ENCODE data around the gene RAB25.

The RAB25 gene

DNA sequence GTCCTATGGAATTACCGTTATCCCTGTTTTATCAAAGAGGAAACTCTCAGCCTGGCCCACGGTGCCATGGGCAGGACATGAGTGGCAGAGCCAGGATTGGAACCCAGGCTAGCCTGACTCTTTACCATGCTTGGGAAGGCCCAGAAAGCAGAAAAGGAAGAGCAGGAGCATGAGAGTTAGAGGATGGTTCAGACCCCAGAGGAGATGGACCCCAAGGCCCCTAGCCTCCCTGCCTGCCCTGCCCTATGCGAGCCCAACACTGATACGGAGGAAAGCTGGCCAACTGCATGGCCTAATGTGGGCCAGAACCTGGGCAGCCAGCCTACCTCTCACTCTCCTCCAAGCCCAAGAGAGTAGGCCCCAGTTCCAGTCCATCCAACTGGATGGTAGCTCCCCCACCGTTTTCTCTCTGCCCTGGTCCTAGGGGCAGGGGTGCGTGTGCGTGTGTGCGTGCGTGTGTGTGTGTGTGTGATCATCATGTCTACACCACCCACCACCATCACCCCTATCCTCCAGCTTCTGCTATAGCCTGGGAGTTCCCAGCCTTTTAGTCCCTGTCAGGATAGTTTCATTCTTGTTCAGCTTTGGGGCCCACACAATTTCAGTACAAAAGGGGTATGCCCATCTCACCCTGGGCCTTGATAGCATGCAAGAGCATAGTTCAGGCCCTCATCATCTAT lies 36.7 kb downstream of the RAB25 start:
- Histone ChIP-seq H3K4me1 (ENCODE audit: control insufficient read depth, insufficient read depth, low read length) (peaks cover 6% of the 10 kb centered on the region), H3K27me3 (ENCODE audit: control insufficient read depth, insufficient read depth, low read length) (no peaks in the 10 kb centered on the region), H3K9ac (ENCODE audit: low read depth, low read length) (no peak overlapping the region), H3K4me3 (ENCODE audit: low read depth, low read length) (no peak overlapping the region), H3K36me3 (ENCODE audit: control insufficient read depth, insufficient read depth, low read length) (no peaks in the 10 kb centered on the region), H3K9me3 (ENCODE audit: control insufficient read depth, insufficient read depth, low read length) (no peaks in the 10 kb centered on the region)

DNA sequence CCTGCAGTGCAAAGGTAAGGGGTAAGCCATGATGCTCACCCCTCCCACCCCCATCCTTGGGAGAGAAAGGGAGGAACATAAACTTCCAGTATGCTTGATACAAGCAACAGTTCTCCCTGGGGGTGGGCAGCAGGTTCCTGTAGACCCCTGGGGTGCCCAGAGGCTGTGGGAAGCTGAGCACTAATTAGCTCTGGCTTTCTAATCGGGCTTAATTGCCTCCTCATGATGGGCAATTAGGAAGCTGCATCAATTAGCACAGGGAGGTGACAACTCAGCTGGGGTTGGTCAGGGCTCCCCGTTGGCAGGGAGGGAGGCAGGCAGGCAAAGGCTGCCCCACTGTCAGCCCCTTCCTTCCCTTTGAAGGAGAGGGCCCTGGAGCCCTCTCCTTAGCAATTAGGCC lies 37.8 kb downstream of the RAB25 start:
- H3K4me1 ChIP-seq (ENCODE audit: control insufficient read depth, insufficient read depth, low read length) = peaks cover 6% of the 10 kb centered on the region
- H3K9ac ChIP-seq (ENCODE audit: low read depth, low read length) = no peak overlapping the region
- no peak overlapping the region for H3K4me3 ChIP-seq (ENCODE audit: low read depth, low read length)
- H3K27me3 ChIP-seq (ENCODE audit: control insufficient read depth, insufficient read depth, low read length) = no peaks in the 10 kb centered on the region
- H3K36me3 ChIP-seq (ENCODE audit: control insufficient read depth, insufficient read depth, low read length) = no peaks in the 10 kb centered on the region
- H3K9me3 ChIP-seq (ENCODE audit: control insufficient read depth, insufficient read depth, low read length) = no peaks in the 10 kb centered on the region

DNA sequence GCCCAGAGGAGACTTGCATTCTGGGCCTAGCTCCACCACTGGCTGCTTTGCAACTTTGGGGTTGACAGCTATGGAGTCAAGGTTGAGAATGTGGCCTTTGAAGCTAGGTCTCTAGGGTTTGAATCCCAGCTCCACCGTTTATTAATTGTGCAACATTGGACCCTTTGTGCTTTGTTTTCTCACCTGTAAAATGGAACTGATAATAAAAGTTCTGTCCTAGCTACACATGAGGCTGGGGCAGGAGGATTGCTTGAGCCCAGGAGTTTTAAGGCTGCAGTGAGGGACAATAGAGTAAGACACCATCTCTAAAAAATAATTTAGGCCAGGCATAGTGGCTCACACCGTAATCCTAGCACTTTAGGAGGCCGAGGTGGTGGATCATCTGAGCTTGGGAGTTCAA lies 38.3 kb downstream of the RAB25 start:
- Histone ChIP-seq H3K4me1 (ENCODE audit: control insufficient read depth, insufficient read depth, low read length) (peaks cover 8% of the 10 kb centered on the region), H3K27me3 (ENCODE audit: control insufficient read depth, insufficient read depth, low read length) (no peaks in the 10 kb centered on the region), H3K36me3 (ENCODE audit: control insufficient read depth, insufficient read depth, low read length) (no peaks in the 10 kb centered on the region), H3K9ac (ENCODE audit: low read depth, low read length) (no peak overlapping the region), H3K9me3 (ENCODE audit: control insufficient read depth, insufficient read depth, low read length) (no peaks in the 10 kb centered on the region), H3K4me3 (ENCODE audit: low read depth, low read length) (no peak overlapping the region)

DNA sequence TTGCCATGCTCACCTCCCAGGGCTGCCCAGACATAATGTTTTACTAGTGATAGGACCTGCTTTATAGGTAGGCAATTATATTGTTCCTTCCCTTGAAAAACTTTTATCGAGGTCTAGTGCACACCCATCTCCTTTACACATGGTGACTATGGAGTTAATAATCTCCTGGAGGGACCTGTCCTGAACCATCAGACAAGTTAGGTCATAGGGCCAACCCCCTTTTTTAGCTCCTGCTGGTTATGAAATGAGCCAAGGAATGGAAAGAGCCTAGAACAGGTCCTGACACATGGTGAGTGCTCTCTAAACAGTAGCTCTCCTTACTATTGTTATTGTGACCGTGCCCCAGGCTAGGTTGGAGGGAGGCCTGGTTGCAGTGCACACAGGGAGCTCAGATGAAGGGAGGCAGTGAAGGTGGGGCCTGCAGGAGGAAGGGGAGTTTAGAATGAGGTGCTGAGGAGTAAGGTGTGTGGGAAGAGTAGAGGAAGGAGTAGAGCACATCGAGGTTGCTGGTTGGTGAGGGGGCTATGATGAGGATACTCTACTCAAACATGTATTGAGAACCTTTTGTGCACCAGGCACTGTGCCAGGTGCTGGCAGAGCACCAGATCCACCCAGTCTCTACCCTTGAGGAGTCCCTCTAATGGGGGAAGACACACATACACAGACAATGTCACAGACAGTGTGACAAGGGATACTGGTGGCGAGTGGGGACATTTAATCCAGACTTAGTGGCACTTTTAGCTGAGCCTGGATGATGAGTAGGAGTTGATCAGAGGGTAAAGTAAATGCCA lies 39.4 kb downstream of the RAB25 start:
- Histone ChIP-seq H3K4me1 (ENCODE audit: control insufficient read depth, insufficient read depth, low read length) (peaks cover 16% of the 10 kb centered on the region), H3K9ac (ENCODE audit: low read depth, low read length) (no peak overlapping the region), H3K36me3 (ENCODE audit: control insufficient read depth, insufficient read depth, low read length) (no peaks in the 10 kb centered on the region), H3K27me3 (ENCODE audit: control insufficient read depth, insufficient read depth, low read length) (no peaks in the 10 kb centered on the region), H3K9me3 (ENCODE audit: control insufficient read depth, insufficient read depth, low read length) (no peaks in the 10 kb centered on the region), H3K4me3 (ENCODE audit: low read depth, low read length) (no peak overlapping the region)

DNA sequence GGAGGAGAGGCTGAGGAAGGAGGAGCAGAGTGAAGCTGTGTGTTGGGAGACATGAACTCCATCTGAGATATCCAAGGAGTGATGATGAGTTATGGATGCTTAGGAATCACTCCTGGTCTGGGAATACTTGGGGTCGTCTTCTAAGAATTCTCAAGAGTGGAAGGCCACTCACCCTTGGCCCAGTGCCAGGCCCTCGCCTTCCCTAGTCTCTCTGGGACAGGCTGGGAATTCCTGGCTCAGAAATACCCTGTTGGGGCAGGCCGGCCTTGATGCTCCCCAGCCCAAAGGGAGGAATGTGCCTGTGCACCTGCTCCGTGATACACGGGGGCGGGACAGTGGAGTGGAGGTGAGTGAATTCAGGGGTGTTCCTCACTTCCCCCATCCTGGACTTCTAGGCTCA lies 40.9 kb downstream of the RAB25 start:
- no peak overlapping the region for H3K9ac ChIP-seq (ENCODE audit: low read depth, low read length)
- peaks cover 18% of the 10 kb centered on the region for H3K4me1 ChIP-seq (ENCODE audit: control insufficient read depth, insufficient read depth, low read length)
- H3K9me3 ChIP-seq (ENCODE audit: control insufficient read depth, insufficient read depth, low read length) = no peaks in the 10 kb centered on the region
- no peaks in the 10 kb centered on the region for H3K27me3 ChIP-seq (ENCODE audit: control insufficient read depth, insufficient read depth, low read length)
- H3K4me3 ChIP-seq (ENCODE audit: low read depth, low read length) = no peak overlapping the region
- no peaks in the 10 kb centered on the region for H3K36me3 ChIP-seq (ENCODE audit: control insufficient read depth, insufficient read depth, low read length)

DNA sequence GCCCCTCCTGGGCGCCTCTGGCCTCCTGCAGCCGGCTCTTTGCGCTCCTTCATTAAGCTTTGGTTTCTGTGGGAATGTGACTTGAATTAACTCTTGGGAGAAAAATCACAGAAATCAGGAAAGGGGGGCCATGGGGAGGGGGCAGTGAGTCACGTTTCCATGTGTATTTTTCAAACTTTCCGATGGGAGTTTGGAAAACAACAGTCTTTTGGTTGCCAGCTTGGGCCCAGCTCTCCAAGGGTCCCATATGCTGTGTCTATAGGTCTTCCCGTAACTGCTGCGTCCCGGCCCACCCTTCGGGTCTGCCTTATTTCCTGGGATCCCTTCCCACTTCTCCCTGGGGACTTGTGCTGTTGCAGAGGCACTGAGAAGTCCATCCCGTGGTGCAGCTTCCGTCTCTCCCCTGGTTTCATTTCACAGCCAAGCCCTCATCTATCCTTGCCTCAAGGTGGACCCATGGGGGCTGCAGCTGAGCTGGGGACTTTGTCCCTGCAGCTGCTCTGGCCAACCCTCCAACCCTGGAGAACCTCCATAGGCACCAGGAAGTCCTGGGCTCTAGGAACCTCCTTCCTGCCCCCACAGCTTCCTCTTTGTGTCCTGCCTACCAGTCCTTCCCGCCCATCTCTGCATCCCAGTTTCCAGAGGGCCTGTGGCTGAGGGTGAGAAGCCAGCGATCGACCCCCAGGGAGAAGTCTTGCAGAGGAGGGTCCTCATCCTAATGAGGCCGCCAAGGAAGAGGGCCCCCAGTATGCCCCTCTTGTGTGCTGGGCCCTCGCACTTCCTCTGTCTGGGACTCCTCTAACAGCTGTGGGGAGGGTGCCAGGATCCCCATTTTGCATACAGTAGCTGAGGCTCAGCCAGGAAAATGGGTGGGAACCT lies 41.9 kb downstream of the RAB25 start:
- no peak overlapping the region for H3K4me3 ChIP-seq (ENCODE audit: low read depth, low read length)
- no peaks in the 10 kb centered on the region for H3K27me3 ChIP-seq (ENCODE audit: control insufficient read depth, insufficient read depth, low read length)
- no peaks in the 10 kb centered on the region for H3K36me3 ChIP-seq (ENCODE audit: control insufficient read depth, insufficient read depth, low read length)
- no peak overlapping the region for H3K9ac ChIP-seq (ENCODE audit: low read depth, low read length)
- peaks cover 20% of the 10 kb centered on the region for H3K4me1 ChIP-seq (ENCODE audit: control insufficient read depth, insufficient read depth, low read length)
- no peaks in the 10 kb centered on the region for H3K9me3 ChIP-seq (ENCODE audit: control insufficient read depth, insufficient read depth, low read length)

DNA sequence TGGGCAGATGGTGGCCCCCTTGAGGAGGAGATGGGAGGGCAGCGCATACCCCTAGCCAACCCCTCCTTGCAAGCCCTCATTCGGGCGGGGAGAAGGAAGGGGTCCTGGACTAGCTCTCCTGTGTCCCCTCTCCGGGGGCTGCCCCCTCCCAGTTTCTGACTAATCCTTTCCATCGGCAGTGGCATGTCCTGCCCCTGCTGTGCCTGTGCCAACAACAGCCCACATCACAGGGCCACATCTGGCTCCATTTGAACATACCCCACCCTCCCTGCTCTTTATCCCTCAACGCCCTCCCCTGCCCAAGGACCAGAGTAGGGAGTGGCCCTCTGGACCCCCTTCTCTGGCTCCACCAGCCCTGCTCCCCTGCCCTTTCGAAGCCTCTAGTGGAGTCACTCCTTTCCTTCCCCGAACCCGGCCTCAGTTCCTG lies 42.6 kb downstream of the RAB25 start:
- Histone ChIP-seq H3K9me3 (ENCODE audit: control insufficient read depth, insufficient read depth, low read length) (no peaks in the 10 kb centered on the region), H3K9ac (ENCODE audit: low read depth, low read length) (no peak overlapping the region), H3K4me1 (ENCODE audit: control insufficient read depth, insufficient read depth, low read length) (peaks cover 20% of the 10 kb centered on the region), H3K36me3 (ENCODE audit: control insufficient read depth, insufficient read depth, low read length) (no peaks in the 10 kb centered on the region), H3K27me3 (ENCODE audit: control insufficient read depth, insufficient read depth, low read length) (no peaks in the 10 kb centered on the region), H3K4me3 (ENCODE audit: low read depth, low read length) (no peak overlapping the region)

DNA sequence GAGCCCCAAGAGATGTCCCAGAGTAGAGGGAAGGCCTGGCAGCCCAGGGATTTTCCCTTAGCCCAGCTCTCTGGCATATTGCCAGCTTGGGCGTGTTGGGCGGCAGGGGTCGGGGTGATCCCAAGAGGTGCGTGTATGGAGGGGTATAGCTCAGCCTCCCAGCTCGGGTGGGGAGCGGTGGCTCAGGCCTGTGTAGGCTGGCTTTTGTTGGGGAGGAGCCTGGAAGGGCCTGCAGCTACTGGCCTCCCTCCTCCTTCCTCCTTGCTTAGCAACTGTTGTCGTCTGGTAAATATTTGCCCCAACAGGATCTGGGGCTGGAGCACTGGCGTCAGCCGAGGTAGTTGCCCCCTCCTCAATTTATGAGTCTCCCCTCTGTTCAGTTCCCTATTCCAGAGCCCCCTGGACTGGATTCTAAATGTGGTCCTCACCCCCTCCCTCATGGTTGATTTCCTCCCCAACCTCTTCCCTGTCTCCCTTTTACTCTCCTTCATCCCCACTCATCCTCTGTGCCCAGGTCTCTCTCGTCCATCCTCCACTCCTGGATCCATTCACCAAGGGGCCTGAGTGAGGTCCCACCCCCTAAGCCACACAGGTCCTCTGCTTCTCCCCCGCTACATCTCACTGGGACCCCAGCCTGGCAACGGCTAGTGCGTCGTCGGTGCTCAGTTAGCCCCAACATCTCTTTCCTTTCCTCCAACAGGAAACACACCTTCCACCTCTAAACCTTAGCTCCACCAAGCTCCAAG lies 43.3 kb downstream of the RAB25 start:
- Histone ChIP-seq H3K4me3 (ENCODE audit: low read depth, low read length) (no peak overlapping the region), H3K36me3 (ENCODE audit: control insufficient read depth, insufficient read depth, low read length) (no peaks in the 10 kb centered on the region), H3K9me3 (ENCODE audit: control insufficient read depth, insufficient read depth, low read length) (no peaks in the 10 kb centered on the region), H3K9ac (ENCODE audit: low read depth, low read length) (no peak overlapping the region), H3K4me1 (ENCODE audit: control insufficient read depth, insufficient read depth, low read length) (peaks cover 20% of the 10 kb centered on the region), H3K27me3 (ENCODE audit: control insufficient read depth, insufficient read depth, low read length) (no peaks in the 10 kb centered on the region)

DNA sequence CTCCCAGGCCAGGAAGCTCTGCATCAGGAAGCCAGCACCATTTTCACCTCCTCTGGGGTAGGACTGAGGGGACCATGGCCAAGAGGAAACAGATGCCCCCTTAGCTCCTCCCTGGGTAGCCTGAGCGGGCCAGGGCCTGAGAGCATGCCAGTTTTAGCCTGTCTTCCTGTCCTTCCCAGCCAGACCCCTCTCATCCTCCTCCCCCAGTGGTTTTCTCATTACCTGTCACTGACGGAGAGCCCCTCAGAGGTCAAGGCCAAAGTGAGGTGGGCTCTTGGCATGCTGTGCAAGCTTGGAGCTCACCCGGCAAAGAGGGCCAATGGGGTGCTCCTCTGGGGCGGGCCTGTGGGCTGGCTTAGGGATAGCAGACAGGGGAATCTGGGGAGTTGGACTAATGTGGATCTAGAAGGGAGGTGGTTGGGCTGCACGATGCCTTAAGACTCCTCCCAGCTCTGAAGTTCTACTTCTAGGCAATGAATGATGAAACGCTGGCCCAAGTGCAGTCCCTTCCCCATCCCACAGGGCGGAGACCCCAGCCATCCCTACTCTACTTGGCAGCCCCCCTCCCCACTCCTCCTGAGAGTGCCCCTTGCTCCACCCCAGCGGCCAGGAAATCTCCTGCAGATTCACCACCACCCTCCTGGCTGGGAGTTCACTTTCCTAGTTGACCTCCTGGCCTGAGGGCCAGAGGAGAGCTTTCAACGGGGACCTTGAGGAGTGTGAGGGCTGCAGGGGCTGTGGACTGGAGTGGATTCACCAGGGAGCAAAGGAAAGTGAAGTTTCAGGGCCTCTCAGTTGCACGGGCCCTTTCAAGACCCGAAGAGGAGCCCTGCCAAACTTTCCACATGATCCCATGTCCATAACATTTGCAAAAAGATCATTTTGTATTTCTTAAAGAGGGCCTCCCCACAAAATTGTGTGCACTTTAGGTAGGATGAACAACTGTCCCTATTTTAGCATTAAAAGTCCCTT lies 44.2 kb downstream of the RAB25 start:
- Histone ChIP-seq H3K9ac (ENCODE audit: low read depth, low read length) (peak overlapping the region; percentile 9), H3K4me1 (ENCODE audit: control insufficient read depth, insufficient read depth, low read length) (peaks cover 20% of the 10 kb centered on the region), H3K9me3 (ENCODE audit: control insufficient read depth, insufficient read depth, low read length) (no peaks in the 10 kb centered on the region), H3K4me3 (ENCODE audit: low read depth, low read length) (peak overlapping the region; percentile 83), H3K27me3 (ENCODE audit: control insufficient read depth, insufficient read depth, low read length) (no peaks in the 10 kb centered on the region), H3K36me3 (ENCODE audit: control insufficient read depth, insufficient read depth, low read length) (no peaks in the 10 kb centered on the region)

DNA sequence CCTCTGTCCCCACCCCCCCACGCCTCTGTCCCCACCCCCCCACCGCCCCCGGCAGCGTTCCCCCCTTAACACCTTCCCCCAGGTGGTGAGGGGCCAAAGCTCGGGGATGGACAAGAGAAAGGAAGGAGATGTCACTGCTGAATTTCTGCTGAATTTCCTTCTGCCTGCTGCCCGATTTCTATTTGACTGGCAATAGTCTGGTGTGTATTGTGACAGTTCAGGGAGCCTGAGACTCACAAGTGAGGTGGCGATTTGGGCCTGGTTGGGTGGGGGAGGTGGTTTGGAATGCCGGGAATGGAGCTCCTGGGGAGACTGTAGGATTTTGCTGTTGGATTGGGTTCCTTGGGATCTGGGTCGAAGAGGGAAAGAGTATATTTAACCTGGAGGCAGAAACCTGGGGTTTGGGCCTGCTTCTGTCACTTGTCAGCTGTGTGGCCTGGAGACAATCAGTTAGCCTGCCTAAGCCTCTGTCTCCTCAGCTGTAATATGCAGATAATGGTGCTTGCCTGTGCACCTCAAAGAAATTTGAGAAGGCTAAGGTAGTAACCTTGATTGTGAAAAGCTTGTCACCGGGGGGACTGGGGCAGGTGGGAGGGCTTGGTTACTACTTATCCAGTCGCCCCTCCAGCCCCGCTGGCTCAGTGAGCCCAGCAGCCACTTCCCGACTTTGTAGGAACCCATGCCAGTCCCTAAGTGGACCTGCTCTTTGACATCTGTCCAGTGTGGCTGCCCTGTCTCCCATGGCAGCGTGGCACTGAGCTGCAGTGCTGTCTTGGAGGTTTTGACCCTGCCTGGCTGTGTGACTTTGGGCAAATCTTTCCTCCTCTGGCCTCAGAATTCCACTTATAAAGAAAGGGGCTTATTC lies 45.9 kb downstream of the RAB25 start:
- H3K4me1 ChIP-seq (ENCODE audit: control insufficient read depth, insufficient read depth, low read length) = peaks cover 20% of the 10 kb centered on the region
- no peaks in the 10 kb centered on the region for H3K9me3 ChIP-seq (ENCODE audit: control insufficient read depth, insufficient read depth, low read length)
- H3K27me3 ChIP-seq (ENCODE audit: control insufficient read depth, insufficient read depth, low read length) = no peaks in the 10 kb centered on the region
- peak overlapping the region; percentile 46 for H3K4me3 ChIP-seq (ENCODE audit: low read depth, low read length)
- no peaks in the 10 kb centered on the region for H3K36me3 ChIP-seq (ENCODE audit: control insufficient read depth, insufficient read depth, low read length)
- peak overlapping the region; percentile 54 for H3K9ac ChIP-seq (ENCODE audit: low read depth, low read length)
